Fibroblast of peridontal ligament (primary cell): Measurements from ENCODE around the gene SPPL2A.
"Not testable (repeated sequence)": the region's sequence is repeated elsewhere in the genome, so short reads cannot be mapped to it uniquely, and the experiment has no call there.

Source experiments
- DNase-seq: peaks from one replicate; pipeline ENCODE4 v3.0.0-alpha.2; 2010; ENCODE audit errors: extremely low read depth

Gene SPPL2A, protein sequence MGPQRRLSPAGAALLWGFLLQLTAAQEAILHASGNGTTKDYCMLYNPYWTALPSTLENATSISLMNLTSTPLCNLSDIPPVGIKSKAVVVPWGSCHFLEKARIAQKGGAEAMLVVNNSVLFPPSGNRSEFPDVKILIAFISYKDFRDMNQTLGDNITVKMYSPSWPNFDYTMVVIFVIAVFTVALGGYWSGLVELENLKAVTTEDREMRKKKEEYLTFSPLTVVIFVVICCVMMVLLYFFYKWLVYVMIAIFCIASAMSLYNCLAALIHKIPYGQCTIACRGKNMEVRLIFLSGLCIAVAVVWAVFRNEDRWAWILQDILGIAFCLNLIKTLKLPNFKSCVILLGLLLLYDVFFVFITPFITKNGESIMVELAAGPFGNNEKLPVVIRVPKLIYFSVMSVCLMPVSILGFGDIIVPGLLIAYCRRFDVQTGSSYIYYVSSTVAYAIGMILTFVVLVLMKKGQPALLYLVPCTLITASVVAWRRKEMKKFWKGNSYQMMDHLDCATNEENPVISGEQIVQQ

DNA sequence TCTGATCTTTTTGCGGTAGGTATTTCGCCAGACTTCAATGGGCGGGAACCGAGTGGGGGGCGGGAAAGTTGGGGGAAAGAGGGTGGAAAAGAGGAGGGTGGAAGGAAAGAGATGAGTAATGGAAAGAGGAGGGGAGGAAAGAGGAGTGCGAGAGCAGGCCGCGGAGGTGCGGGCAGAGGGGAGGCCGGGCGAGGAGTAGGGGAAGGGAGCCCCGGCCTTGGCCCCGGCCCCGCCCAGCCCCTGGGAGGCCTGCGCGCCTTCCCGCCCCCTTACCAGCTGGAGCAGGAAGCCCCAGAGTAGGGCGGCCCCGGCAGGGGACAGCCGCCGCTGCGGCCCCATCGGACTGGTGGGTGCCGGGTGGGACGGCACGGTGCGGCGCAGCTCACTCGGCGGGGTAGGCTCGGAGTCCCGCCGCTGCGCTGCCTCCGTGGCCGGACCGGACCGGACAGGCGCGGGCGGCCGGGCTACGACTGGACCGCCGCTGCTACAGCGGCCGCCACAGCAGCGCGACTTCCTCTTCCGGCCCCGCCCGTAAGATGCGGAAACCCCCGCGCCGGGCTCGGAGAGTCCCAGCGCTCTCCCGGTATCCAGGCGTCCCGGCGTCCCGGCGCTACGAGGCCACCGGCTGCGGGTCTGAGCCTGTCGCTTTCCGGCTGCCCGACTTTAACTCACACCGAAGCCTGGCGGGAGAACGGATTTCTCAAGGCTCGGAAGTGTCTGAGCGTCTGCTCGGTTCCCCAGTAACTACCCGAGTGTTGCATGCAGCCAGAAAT lies at the start of gene SPPL2A:
TSS of gene SPPL2A (minus strand) at position 512 of the 773 bp plus-strand sequence. CDS start at position 339, 173 bp downstream.
- peak; percentile 81 for DNase-seq

DNA sequence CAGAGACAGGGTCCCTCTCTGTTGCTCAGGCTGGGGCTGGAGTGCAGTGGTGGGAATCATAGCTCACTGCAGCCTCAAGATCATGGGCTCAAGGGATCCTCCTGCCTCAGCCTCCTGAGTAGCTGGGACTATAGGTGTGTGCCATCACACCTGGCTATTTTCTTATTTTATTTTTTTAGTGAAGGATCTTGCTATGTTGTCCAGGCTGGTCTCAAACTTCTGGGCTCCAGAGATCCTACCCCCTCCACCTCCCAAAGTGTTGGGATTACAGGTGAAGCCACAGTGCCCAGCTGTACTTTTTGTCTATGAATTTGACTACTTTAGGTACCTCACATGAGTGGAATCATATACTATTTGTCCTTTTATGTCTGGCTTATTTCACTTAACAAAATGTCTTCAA lies 49.1 kb upstream of the SPPL2A start:
- DNase-seq, result no peak

DNA sequence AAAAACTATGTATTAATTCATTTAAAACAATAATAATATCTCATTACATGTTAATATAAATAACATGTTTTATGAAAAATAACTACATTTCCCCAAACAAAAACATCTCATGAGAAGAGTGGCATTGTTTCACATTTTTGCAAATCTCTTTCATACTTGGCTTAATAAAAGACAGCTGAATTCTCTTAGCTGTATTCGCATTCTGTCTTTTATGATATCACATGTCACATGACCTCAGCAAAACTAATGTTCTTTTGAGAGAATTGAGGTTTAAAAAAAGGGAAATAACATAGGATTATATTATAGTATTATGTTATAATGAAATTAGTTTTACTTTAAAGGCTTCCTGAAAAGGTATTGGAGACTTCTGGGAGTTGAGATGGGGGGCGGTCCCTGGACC lies 48.4 kb upstream of the SPPL2A start:
- peak; percentile 58 for DNase-seq

DNA sequence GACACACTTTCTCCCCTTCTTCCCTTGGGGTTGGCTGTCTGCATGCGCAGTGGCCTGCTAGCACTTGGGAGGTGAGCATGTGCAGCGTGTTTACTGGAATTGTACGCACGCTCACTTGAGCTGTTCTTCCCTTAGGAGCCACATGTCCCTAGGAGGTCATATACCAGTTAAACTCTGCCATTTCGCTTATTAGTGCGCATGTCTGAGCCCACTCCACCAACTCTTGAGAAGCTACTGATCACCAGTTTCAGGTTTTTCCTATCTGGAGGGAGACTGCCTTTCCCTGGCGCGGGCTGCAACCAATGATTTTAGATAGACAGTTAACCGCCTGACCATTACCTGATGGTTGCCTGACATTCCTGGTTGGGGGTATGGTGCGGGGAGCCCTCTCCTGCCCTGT lies 47.6 kb upstream of the SPPL2A start:
- no peak for DNase-seq

DNA sequence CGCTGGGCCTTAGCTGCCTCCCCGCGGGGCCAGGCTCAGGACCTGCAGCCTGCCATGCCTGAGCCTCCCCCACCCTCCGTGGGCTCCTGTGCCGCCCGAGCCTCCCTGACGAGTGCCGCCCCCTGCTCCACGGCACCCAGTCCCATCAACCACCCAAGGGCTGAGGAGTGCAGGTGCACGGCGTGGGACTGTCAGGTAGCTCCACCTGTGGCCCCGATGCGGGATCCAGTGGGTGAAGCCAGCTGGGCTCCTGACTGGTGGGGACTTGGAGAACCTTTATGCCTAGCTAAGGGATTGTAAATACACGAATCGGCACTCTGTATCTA lies 46.6 kb upstream of the SPPL2A start:
- not testable (repeated sequence) for DNase-seq

DNA sequence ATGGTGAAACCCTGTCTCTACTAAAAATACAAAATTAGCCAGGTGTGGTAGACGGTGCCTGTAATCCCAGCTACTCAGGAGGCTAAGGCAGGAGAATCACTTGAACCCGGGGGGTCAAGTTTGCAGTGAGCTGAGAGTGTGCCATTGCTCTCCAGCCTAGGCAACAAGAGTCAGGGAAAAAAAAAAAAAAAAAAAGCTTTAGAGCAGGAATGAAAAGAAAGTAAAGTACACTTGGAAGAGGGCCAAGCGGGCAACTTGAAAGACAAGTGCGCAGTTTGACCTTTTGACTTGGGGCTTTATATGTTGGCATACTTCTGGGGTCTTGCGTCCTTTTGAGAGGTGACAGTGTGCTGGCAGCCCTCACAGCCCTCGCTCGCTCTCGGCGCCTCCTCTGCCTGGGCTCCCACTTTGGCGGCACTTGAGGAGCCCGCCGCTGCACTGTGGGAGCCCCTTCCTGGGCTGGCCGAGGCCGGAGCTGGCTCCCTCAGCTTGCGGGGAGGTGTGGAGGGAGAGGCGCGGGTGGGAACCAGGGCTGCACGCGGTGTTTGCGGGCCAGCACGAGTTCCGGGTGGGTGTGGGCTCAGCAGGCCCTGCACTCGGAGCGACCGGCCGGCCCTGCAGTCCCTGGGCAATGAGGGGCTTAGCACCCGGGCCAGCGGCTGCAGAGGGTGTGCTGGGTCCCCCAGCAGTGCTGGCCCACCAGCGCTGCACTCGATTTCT lies 46.1 kb upstream of the SPPL2A start:
- not testable (repeated sequence) for DNase-seq

DNA sequence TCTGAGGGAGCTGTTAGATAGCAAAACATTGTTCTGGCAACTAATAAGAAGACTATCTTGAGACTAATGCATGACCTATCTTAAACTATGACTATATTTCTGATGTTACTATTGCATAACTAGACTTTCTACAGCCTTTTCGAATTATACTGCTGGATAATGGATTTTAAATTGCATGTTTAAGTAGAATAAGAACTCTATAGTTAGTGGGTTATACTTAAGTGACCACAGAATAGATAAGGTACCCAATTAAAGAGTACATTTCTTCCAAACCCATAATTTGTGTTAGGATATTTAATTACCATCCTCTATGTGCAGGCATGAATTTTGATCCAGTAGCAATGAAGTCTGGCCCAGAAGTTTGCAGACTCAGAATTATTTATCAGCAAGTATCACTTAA lies 44.6 kb upstream of the SPPL2A start:
- no peak for DNase-seq

DNA sequence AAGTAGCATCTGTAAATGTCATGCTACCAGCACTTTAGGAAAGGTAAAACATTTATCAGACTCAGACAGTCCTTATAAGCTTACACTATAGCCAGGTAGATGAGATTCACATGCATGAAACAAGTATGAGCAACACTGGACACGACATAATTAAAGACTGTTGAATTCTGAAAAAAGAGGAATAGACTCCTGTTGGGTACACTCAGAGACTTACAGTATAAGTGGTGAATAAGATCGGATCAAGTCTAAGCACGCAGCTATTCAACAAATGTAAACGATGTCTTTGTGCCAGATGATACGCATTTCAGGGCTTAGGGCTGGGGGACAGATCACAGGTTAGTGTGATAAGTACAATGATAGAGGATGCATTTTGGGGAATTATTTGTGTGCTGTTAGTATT lies 43.2 kb upstream of the SPPL2A start:
- no peak for DNase-seq

DNA sequence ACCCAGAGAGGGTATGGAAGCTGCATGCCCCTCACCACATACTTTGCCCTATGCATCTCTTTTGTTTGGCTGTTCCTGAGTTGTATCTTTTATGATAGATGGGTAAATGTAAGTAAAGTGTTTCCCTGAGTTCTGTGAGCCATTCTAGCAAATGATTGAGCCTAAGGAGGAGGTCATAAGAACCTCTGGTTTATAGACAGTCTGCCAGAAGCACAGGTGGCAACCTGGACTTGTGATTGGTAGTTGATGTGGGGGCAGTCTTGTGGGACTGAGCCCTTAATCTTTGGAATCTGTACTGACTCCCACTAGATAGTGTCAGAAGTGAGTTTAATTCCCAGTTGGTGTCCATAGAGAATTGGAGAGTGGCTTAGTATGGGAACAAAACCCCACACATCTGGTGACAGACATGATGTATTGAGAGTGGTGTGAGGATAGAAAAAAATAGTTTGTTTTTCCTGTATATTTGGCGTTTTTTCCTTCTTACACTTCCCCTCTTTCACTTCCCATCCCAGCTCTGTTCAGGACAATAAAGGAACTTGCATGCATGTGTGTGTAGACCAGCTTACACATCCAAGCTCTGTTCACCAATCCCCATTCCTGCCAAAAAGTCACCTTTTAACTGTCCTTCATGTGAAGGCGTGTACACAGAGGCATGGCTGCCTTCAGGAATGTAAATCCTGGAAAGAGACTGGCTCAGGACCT lies 38.1 kb upstream of the SPPL2A start:
- no peak for DNase-seq

DNA sequence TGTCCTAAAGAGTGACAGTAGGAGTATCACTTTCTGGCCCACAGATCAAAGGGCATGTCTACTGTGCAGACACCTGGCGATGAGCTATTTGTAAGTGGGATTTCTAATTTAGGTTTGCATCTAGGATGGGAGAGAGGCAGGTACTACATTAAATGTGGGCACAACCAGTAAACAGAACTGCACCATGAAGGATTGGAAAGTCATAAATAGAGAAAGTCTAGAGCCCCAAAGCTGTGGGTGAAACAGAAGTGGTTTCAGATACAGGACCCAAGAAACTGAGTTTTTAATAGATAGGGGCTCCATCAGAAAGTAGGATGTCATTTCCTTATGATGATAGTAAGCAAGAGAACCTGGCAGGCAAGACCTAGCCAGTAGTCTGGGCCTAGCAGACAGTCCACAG lies 35.2 kb upstream of the SPPL2A start:
- DNase-seq, result no peak

DNA sequence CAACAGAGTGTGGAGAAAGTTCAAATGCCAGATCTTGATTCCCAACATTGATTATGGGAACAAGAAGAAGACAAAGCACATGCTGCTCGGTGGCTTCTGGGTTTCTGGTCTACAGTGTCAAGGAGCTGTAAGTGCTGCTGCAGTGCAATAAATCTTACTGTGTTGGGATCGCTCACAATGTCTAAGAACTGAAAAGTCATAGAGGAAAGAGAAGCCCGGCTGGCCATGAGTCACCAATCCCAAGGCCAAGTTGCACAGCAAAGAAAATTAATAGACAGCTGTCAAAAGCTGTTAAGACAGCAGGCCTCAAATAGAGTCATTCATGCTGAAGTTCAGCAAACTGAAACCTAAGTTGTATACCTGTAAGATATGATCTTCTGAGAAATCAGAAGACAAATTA lies 33.2 kb upstream of the SPPL2A start:
- DNase-seq, result no peak

DNA sequence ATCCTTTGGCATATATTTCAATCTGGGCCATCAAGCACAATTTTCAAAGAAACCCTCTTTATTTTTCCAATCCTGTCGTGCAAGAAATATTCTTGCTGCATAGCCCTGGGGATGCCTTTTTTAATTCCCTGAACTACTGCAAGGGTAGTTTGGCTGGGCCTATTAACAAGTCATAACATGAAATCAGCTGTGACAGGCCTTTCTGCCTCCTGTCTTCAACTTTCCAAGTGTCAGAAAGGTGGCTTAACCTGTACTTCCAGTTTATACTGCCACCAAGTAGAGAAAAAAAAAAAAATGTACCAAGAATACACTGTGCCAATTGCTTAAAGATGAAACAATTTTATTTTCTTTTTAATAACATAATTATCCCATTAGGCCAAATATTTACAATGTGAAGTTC lies 32.4 kb upstream of the SPPL2A start:
- DNase-seq, result no peak

DNA sequence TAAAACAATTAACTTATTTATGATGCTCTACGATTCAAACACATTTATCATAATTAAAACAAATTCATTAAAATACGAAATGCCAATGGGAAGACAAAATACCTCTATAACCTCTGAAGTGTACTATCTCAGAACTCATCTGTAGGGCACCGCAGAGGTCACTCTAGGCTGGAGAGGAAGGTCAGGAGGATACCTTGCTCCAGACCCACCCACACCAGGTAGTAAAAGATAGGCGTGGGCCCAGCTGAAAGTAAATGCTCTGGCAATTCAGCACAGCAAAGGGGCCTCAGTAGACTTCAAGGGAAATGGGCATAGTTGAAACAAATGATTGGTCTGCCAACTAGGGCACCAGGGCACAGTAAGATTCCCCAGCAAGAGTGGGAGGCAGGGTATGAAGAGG lies 26.0 kb upstream of the SPPL2A start:
- DNase-seq, result no peak

DNA sequence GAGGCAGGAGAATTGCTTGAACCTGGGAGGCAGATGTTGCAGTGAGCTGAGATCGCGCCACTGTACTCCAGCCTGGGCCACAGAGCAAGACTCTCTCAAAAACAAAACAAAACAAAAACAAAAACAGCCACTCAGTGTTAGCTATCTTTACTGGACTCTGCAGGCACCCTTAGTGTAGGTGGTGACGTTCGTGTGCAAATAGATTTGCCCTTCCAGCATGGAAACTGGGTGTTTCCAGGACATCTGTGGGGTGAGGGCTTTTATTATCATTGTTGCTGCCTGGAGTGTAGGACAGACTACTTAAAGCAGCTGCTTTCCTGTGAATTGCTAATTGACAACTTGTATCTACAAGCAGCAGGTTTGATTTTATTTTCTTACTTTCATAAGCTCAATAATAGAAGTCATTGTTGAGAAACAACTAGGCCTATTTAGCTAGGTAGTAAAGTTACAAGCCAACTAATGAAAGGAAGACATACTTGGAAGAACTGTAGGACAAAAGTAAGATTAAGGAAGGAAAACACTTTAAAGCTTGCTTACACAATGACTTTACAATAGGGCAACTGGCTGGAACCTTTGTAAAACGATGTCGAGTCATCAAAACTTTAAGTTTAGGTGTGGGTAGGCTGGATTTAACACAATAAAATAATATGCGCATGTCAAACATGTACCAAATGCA lies 25.4 kb upstream of the SPPL2A start:
- no peak for DNase-seq

DNA sequence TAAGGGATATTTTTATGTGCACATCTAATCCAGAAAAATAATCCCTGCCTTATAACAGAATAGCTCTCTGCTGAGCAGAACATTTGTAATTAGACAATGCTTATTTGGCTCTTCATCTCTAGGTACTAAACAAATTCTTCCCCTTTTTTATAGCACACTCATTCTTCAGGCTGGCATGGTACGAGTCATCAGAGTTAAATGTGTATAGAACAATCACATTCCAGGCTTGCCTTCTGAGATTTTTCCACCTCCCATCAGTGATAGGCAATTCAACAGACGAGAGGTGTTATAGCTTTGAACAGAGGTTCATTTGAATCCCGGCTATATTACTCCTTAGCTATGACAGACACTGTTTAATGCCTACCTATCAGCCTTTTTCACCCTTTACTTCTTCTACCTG lies 21.4 kb upstream of the SPPL2A start:
- no peak for DNase-seq

DNA sequence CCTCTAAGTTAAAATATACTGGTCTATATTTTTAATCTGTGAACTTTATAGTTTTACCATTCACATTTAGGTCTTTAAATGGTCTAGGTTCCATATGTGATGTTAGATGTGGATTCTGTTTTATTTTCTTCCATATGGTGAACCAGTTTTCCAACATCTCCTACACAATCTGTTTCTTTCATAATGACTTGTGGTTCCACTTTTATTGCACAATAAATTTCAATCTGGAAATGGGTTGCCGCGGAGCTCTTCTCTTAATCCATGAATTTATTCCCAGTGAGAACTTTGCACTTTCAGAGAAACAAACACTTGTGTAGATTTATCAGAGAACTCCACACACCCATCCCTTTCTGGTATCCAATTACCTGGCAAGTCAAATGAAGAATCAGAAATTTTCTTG lies 20.9 kb upstream of the SPPL2A start:
- no peak for DNase-seq

DNA sequence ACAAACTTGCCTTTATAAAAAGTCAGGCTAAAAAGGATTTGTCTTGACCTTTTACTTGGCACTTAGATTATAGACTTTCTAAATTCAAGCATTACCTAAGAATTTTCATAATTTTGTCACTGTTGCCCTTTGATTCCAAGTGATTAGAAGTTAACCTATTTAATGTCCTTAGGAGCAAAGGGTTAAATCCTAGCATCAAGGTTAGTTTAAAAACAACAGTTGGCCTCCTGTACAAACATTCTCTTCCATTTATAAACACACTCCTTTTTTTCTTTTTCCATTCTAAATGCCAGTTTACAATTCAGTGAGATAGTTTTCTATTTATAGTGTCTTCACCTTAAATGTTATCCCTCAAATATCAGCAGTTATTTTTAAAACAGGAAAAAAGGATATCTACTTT lies 18.4 kb upstream of the SPPL2A start:
- no peak for DNase-seq

DNA sequence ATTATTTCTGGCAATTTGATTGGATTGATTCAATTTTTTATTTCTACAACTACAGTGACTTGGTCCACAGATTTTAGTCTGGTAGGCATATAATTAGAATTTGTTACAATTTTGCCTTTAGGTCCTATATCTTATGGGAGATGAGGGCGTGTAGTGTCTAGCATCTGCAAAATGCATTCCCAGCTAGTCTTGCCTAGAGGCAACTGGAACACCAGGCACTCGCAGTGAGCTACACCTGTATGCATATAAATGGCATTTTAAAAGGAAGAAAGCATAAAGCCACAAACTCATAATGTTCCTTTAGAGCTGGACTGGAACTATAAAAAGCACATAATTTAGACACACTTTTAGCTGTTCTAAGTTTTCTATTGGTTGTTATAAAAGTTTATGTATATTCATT lies 17.9 kb upstream of the SPPL2A start:
- DNase-seq, result no peak

DNA sequence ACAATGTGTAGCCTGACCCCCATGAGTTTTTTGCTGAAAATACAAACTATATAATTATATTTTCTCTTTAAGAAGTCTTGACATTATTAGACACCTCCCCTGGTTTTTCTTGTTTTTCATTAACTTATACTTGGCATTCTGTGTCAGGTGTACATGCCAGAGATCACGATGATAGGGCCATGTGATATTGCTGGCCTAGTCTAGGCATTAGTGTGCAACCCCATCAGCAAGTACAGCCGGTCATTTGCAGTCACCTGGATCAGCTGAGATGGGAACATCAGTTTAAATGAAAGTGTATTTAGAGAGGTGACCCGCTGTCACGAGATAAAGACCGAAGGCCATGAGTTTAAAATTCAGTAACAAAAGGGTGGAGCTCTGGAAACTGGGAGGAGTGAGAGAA lies 12.6 kb upstream of the SPPL2A start:
- DNase-seq, result no peak

DNA sequence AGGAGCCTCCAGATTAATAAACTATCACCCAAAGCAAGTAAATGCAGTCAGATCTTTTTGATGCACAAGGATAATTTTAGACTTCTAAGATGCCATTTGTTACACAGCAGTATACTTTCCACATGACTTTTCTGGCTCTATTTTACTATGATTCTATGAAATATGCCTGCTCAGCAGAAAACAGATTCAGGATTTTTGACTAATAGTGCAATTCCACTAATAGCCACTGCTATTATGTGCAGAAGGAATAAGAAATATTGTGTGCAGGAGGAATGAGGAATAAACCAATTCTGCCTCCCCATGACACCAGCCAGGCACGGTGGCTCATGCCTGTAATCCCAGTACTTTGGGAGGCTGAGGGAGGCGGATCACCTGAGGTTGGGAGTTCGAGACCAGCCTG lies 11.5 kb upstream of the SPPL2A start:
- no peak for DNase-seq

DNA sequence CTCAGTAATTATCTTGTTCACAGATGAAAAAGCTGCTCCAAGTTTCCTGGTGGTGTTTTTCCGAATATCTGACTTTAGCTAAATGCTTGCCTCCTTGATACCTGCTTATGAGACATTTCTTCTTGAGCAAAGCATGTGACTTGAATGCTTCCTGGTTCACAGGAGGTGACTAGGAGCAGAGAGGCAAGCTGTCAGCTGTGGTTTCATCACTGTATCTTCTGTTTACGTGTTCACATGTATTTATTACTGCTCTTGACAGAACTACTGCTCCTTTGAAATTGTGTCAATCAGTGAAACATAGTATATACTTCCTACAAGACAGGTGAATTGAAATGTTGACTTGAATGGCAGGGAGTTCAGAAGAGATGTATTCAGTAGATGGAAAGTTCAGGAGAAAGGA lies 8.9 kb upstream of the SPPL2A start:
- DNase-seq, result no peak
